Renal cortical epithelial cell (primary cell): Measurements from ENCODE around the gene RTP4. TPM values are rescaled to one million over a fixed set of nuclear protein-coding genes. Genes with fewer than 3 reads are reported as not detected.
A peak's percentile ranks its signal among the peaks of the same experiment; 100 is the strongest.

Experiments
- DNase-seq: peaks from one replicate; pipeline ENCODE4 v3.0.0-alpha.2; 2011; ENCODE audit warnings: low read depth
- total RNA-seq: library from RNA; depleted of rRNA; stranded (reverse); fragments of >200 nt; gene quantifications from 2 replicates; pipeline ENCODE4 v1.2.3, GENCODE V29; 2014

Gene RTP4, protein sequence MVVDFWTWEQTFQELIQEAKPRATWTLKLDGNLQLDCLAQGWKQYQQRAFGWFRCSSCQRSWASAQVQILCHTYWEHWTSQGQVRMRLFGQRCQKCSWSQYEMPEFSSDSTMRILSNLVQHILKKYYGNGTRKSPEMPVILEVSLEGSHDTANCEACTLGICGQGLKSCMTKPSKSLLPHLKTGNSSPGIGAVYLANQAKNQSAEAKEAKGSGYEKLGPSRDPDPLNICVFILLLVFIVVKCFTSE
- 1.1 and 6.9 TPM in 2 replicates for total RNA-seq

DNA sequence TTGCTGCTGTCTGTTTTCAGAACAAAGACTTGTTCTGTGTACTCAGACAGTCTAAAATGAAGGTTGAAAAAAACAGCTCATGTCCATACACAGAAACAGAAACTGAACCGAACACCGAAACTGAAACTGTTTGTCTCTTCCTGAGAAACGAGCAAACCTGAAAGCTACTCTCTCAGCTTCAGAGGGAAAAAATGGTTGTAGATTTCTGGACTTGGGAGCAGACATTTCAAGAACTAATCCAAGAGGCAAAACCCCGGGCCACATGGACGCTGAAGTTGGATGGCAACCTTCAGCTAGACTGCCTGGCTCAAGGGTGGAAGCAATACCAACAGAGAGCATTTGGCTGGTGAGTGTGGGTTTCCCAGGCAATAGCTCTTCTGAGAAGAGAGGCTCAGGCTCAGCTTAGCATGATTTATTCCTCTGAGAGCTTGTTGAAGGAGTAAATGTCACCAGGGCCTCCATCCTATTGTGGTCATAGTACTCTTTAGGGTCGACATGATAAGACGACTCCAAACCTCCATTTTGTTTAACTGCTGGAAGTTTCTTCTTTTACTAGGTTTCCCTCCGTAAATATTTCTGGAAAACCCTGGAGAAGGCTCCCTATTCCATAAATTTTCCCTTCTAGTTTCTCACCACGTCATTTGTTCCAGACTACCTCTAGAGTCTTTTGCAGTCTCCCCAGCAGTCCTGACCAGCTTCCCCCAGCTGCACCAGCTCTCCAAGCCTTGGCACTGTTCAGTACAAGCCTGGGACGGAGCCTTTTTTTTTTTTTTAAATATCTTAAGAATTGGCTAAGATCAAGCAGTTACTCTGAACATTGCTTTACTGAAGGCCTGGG lies at the start of gene RTP4:
TSS of gene RTP4 (plus strand) at position 135 of the 838 bp plus-strand sequence. CDS start at position 192, 57 bp downstream.
- peak; percentile 83 for DNase-seq

- DNase-seq: peak; percentile 65
Measured at GRCh38 chr3:187318819-187319616, 49.2 kb upstream of the RTP4 start.

DNA sequence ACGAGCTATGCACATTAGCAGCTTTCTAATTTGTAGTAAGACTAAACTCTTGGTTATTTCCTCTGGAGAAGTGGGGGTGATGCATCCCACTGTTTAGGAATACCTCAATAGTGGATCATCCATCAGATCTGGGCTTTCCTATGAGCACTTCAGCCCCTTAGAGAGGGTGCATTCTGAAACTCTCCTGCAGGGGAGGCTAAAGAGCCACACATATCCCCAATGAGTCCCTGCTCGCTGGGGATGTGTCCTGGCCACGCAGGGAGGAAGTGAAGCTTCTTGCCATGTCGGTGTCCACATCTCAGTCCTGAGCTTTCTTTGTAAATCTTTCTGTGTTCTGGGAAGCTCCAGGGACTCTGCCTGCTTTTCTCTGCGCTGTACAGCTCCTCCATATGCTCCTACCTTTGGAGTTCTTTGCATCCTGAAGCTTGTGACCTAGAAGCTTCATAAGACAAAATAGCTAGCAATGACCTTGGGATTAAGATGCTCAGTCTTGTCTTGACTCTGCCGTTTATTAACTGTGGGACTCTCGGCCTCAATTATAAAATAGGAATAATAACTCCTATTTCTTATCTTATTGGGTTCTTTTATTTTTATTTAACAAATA lies 48.4 kb upstream of the RTP4 start:
- DNase-seq: peak; percentile 80

DNA sequence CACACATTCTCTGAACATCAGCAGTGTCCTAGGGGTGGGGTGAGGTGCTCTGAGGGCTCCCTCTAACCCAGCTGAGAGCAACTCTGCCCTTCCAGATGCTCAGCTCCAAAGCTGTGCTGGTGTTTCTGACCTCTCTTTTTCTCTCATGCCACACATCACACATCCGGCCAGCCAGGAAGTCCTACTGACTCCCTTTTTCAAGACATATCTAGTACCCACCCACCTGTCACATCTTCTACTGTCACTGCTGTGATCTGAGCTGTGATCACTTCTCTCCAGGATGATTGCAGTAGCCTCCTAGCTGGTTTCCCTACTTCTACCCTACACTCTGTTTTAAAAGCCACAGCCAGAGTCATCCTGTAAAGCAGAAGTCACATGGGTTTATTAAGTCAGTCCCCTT lies 46.4 kb upstream of the RTP4 start:
- DNase-seq: no peak

DNA sequence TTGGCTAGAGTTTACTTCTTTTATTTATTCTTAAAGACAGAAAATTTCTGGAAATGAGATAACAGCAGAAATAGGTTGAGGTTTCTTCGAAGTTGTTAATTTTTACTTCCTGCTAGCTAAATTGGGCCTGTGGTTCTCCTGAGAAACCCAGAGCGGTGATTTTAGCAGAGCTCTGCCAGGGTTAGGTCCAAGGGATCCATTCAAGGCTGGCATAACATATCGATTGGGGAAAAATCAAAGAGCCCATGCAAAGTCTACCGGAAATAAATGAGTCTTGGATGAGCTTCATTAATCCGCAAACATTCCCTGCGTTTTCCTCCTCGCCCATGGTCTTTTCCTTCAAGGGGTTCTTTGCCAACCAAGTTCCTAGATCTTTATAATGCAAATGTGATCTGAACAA lies 45.9 kb upstream of the RTP4 start:
- no peak for DNase-seq

DNA sequence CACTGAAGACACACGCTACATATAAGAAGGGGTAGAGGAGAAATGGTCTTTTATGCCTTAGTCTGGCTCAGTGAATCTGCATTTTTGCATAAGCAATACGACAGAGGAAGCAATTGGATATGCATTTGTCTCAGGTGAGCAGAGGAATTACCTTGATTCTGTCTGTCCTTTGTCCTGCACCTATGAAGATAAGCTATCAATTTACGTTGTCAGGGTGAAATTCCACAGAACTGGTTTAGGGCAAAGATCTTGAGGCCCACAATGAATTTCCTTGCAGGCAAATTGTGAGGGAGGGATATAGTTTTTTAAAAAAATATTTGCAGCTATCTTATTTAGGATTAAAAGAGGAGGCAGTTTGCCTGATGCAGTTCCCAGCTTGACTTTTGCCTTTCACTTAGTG lies 45.1 kb upstream of the RTP4 start:
- no peak for DNase-seq

DNA sequence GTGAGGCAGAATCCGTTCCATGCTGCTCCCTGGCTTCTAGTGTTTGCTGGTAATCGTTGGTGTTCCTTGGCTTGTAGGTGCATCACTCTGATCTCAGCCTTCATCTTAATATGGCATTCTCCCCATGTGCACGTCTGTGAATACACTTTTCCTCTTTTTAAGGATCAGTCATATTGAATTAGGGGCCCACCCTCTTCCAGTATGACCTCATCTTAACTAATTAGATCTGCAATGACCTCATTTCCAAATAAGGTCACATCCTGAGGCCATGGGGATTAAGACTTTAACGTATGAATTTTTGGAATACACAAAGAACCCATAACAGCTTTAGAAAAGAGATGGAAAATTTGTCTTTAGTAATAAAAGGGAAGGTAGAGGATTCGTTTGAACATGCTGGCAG lies 42.6 kb upstream of the RTP4 start:
- no peak for DNase-seq

DNA sequence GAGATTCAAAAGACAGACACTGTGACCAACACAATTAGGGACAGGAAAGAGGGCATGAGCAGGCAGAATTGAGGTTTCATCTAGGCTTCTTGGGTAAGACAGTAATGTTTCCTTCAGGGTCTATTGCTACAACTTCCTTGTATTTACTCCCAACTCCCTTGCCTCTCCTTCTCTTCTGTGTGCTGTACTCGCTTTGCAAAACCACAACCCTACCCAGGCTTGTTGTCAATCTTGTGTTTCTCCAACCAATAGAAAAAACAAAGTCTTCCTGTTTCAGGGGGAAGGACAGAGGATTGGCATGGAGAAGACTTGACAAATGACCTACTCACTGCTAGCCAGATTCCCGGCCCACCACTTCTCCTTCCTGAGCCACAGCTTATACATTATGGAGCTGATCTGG lies 40.3 kb upstream of the RTP4 start:
- DNase-seq: peak; percentile 16

DNA sequence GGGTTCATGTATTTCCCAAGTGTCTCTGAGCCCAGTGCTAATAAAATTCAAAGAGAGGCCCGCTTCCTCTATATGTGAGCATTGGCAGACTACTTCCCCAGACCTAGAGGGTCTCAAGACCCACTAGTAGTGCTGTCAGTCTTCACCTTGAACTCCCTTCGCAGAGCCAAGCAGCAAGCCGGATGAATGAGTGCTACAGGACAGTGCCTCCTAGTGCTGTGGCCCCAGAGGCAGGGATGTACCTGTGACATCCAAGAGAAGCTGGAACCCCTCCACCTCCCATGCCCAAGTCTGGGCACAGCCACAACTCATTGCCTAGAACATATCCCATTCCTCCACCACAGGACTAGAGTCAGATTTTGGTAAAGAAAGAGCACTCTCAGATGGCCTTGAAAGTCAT lies 39.5 kb upstream of the RTP4 start:
- no peak for DNase-seq

GRCh38 chr3:187334904-187335303 lies 33.3 kb upstream of the RTP4 start:
- peak; percentile 74 for DNase-seq

GRCh38 chr3:187336322-187336721 lies 31.9 kb upstream of the RTP4 start:
- no peak for DNase-seq

DNA sequence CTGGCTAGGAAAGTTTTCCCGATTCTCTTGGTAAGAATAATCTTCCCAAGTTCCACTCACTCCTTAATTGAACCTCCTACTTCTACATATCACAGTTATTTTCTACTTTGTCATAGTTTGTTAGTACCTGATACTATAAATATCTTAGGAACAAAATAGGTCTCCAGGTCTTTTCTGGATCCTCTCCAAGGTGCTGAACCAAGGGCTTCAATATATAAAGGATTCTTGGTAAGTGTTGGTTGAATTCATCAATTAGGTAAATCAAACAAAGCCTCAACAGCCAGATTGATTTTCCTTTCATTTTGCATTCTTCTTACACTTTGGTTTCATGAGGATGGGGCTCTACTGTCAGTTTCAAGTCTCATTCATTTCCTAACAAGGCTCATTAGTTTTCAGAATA lies 27.6 kb upstream of the RTP4 start:
- DNase-seq: peak; percentile 16

DNA sequence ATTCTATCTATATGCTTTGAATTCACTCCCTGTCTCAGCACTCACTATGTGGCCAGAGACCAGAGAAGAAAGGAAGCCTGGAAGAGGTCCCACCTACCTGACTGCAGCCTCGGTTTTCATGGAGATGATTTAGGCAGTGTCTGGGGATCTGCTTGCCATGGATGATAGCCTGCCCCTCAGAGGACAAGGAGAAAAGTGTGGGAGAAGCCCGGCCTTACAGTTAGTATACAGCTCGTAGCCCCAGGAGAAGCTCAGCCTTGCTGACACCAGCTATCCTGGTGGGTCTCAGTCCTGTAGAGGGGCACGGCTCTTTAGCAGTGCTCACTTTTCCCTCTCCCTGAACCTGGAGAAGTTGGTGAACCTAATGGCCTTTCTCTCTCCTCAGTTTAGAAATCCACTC lies 25.9 kb upstream of the RTP4 start:
- DNase-seq: no peak

GRCh38 chr3:187343670-187344069 lies 24.5 kb upstream of the RTP4 start:
- DNase-seq: no peak

DNA sequence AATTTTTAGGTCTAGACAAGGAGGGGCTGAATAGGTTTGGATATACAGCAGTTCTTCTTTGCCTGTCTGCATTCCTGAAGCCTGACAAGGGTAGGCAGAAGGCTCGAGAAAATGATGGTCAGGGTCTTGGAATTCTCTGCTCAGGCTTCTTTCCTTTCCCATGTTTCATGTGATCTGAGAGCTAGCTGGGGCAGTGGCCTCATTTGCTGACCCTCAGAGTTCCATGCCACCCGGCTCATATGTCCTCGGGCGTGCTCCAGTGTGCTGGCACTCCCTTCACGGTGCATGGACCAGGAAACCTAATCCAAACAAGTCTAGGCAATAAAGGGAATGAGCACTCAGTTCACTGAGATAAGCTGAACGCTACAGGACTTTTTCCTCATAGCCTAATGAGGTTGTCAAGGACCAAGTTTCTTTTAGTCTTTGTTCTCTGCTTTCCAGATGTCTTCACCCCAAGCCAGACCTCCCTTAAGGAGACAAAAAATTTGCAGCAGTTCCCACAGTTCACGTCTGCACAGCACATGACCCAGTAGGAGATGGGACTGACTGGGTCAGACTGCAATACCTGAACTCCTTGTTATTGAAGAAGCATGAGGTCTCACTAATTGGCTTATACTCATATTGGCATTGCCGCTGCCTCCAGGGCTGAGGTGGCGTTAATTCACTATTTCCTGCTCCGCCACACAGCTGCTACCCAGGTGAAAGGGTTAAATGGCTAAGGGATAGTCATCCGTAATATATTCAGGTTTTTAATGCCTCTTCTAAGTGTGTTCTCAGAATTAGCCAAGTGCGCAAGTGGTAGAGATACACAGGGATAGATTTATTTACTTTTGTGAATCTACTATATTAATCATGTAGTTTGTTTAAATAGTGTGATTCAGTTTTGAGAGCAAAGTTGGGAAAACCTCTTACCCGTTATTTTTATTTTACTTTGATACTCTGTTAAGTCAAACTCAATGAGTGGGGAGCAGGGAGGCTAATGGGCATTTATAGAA lies 15.3 kb upstream of the RTP4 start:
- DNase-seq: peak; percentile 84

DNA sequence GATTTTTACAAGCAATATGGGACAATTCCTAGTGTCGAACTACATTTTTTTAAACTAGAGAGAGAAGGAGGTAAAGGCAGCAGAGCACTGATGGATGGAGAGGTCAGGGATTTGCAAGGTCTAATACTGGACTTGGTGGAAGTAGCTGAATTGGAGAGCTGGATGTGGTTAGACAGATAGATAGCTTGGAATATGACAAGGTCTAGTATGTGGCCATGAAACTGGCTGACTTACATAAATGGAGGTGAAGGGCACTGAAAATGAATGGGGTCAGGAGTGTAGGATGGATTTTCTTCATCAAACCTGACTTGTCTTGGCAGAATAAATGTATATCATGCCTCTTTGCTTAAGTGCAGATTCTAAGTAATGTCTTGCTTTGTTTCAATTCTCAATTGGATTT lies 10.1 kb upstream of the RTP4 start:
- no peak for DNase-seq

- no peak for DNase-seq
Measured at GRCh38 chr3:187359798-187360486, 8.2 kb upstream of the RTP4 start.

GRCh38 chr3:187360596-187360995 lies 7.6 kb upstream of the RTP4 start:
- DNase-seq: peak; percentile 61

- DNase-seq: peak; percentile 83
Measured at GRCh38 chr3:187361835-187362234, 6.3 kb upstream of the RTP4 start.

DNA sequence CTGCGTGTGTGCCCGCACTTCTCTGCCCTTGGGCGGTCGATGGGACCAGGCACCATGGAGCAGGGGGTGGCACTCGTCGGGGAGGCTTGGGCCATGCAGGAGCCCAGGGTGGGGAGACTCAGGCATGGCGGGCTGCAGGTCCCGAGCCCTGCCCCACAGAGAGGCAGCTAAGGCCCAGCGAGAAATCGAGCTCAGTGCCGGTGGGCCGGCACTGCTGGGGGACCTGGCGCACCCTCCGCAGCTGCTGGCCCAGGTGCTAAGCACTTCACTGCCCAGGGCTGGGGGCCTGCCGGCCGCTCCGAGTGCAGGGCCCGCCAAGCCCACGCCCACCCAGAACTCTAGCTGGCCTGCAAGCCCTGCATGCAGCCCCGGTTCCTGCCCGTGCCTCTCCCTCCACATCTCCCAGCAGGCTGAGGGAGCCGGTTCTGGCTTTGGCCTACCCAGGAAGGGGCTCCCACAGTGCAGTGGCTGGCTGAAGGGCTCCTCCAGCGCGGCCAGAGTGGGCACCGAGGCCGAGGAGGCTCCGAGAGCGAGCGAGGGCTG lies 553 bp upstream of the RTP4 start:
- no peak for DNase-seq
